Spinal cord (tissue), 10 donors: ENCODE results near the gene EPN3. TPM values are rescaled to one million over a fixed set of nuclear protein-coding genes. Genes with fewer than 3 reads are reported as not detected.

ENCODE experiments used
- DNase-seq, 6 donors: peaks; one replicate each; pipeline versions ENCODE4 v3.0.0 to v3.0.0-alpha.2; 2013 to 2015; ENCODE audit warnings: low spot score in 6 of 6, low read depth in 4 of 6
- H3K27ac ChIP-seq: one replicate; pipeline ENCODE4 v1.5.1; 2013; ENCODE audit warnings: low read depth, low read length, control low read depth
- H3K27me3 ChIP-seq: one replicate; pipeline ENCODE4 v1.6.1; 2013; ENCODE audit warnings: low read length; ENCODE audit not compliant: control insufficient read depth, insufficient read depth
- H3K36me3 ChIP-seq: one replicate; pipeline ENCODE4 v1.6.1; 2013; ENCODE audit warnings: low read length; ENCODE audit not compliant: control insufficient read depth, insufficient read depth
- H3K4me1 ChIP-seq: one replicate; pipeline ENCODE4 v1.6.1; 2013; ENCODE audit warnings: low read length; ENCODE audit not compliant: control insufficient read depth, insufficient read depth
- H3K4me3 ChIP-seq: one replicate; pipeline ENCODE4 v1.5.1; 2013; ENCODE audit warnings: low read depth, low read length, control low read depth
- H3K9me3 ChIP-seq: one replicate; pipeline ENCODE4 v1.6.1; 2013; ENCODE audit warnings: low read length; ENCODE audit not compliant: control insufficient read depth, insufficient read depth
- WGBS: methylation state at CpG from one replicate; pipeline ENCODE4 v1.1.5; 2013; ENCODE audit warnings: missing lambda C conversion rate; ENCODE audit not compliant: insufficient coverage; 5-methylcytosine and 5-hydroxymethylcytosine counted together
- polyA plus RNA-seq, 2 donors: library from polyadenylated mRNA; unstranded; fragments of 120-200 nt; gene quantifications; one replicate each; pipeline ENCODE4 v1.2.1, GENCODE V29; 2013; ENCODE audit not compliant: insufficient read length in 2 of 2
- total RNA-seq, 2 donors: library from RNA; depleted of rRNA in 1 of 2; stranded (reverse); fragments of 120-200 nt in 1 of 2; fragments of >200 nt in 1 of 2; gene quantifications; one replicate each; pipeline versions ENCODE4 v1.2.3 to v1.2.4, GENCODE V29; 2013 to 2014
- donor health status: healthy.

EPN3 gene
- total and polyA plus RNA-seq, 4 donors = 0.39 to 3.7 (median 1.5) TPM

GRCh38 chr17:50581316-50581715 is 48.8 kb downstream of the EPN3 start:
- WGBS = 80% methylated on average over 4 of the region's 12 CpGs
- Histone ChIP-seq H3K4me3 (no peak overlapping the region), H3K36me3 (peaks cover 79% of the 10 kb centered on the region), H3K9me3 (no peaks in the 10 kb centered on the region), H3K27ac (no peak overlapping the region), H3K4me1 (peaks cover 25% of the 10 kb centered on the region), H3K27me3 (no peaks in the 10 kb centered on the region)
- no peak for DNase-seq

GRCh38 chr17:50582741-50583140 is 50.2 kb downstream of the EPN3 start:
- H3K27me3 ChIP-seq = no peaks in the 10 kb centered on the region
- no peak overlapping the region for H3K4me3 ChIP-seq
- no peaks in the 10 kb centered on the region for H3K9me3 ChIP-seq
- WGBS = 100% methylated on average over 1 of the region's 2 CpGs
- H3K27ac ChIP-seq = no peak overlapping the region
- H3K36me3 ChIP-seq = peaks cover 70% of the 10 kb centered on the region
- DNase-seq = no peak
- peaks cover 38% of the 10 kb centered on the region for H3K4me1 ChIP-seq

GRCh38 chr17:50583641-50584040 is 51.1 kb downstream of the EPN3 start:
- Histone ChIP-seq H3K36me3 (peaks cover 67% of the 10 kb centered on the region), H3K9me3 (no peaks in the 10 kb centered on the region), H3K4me1 (peaks cover 45% of the 10 kb centered on the region), H3K27ac (peak overlapping the region; percentile 2), H3K4me3 (no peak overlapping the region), H3K27me3 (no peaks in the 10 kb centered on the region)
- 44% methylated on average over 7 of the region's 7 CpGs for WGBS
- DNase-seq = no peak

- no peaks in the 10 kb centered on the region for H3K9me3 ChIP-seq
- H3K27me3 ChIP-seq = no peaks in the 10 kb centered on the region
- H3K4me1 ChIP-seq = peaks cover 46% of the 10 kb centered on the region
- H3K27ac ChIP-seq = peak overlapping the region; percentile 2
- peaks cover 66% of the 10 kb centered on the region for H3K36me3 ChIP-seq
- DNase-seq = peak in 1 of 6 donors; percentile 49
- no peak overlapping the region for H3K4me3 ChIP-seq
- 60% methylated on average over 4 of the region's 4 CpGs for WGBS
Observed at GRCh38 chr17:50584116-50584515, 51.6 kb downstream of the EPN3 start.

GRCh38 chr17:50584749-50585148 is 52.2 kb downstream of the EPN3 start:
- Histone ChIP-seq H3K27ac (no peak overlapping the region), H3K9me3 (no peaks in the 10 kb centered on the region), H3K27me3 (no peaks in the 10 kb centered on the region), H3K4me3 (no peak overlapping the region), H3K4me1 (peaks cover 52% of the 10 kb centered on the region), H3K36me3 (peaks cover 62% of the 10 kb centered on the region)
- DNase-seq = no peak
- WGBS = 78% methylated on average over 5 of the region's 6 CpGs

GRCh38 chr17:50585346-50585745 is 52.8 kb downstream of the EPN3 start:
- H3K9me3 ChIP-seq = no peaks in the 10 kb centered on the region
- peaks cover 58% of the 10 kb centered on the region for H3K4me1 ChIP-seq
- peaks cover 61% of the 10 kb centered on the region for H3K36me3 ChIP-seq
- no peak overlapping the region for H3K4me3 ChIP-seq
- H3K27ac ChIP-seq = no peak overlapping the region
- H3K27me3 ChIP-seq = no peaks in the 10 kb centered on the region
- DNase-seq = no peak
- 85% methylated on average over 2 of the region's 4 CpGs for WGBS

- WGBS = 63% methylated on average over 6 of the region's 8 CpGs
Observed at GRCh38 chr17:50585891-50586290, 53.4 kb downstream of the EPN3 start.

GRCh38 chr17:50586421-50587247 is 54.1 kb downstream of the EPN3 start:
- Histone ChIP-seq H3K27me3 (no peaks in the 10 kb centered on the region), H3K9me3 (no peaks in the 10 kb centered on the region), H3K4me3 (no peak overlapping the region), H3K27ac (no peak overlapping the region), H3K36me3 (peaks cover 61% of the 10 kb centered on the region), H3K4me1 (peaks cover 67% of the 10 kb centered on the region)
- 73% methylated on average over 8 of the region's 9 CpGs for WGBS
- no peak for DNase-seq

More at GRCh38 chr17:50585891-50586290, 53.4 kb downstream of the EPN3 start:
- no peaks in the 10 kb centered on the region for H3K9me3 ChIP-seq
- H3K27me3 ChIP-seq = no peaks in the 10 kb centered on the region
- no peak overlapping the region for H3K27ac ChIP-seq
- peaks cover 63% of the 10 kb centered on the region for H3K4me1 ChIP-seq
- H3K36me3 ChIP-seq = peaks cover 61% of the 10 kb centered on the region
- H3K4me3 ChIP-seq = no peak overlapping the region
- no peak for DNase-seq

- Histone ChIP-seq H3K9me3 (no peaks in the 10 kb centered on the region), H3K36me3 (peaks cover 64% of the 10 kb centered on the region), H3K27me3 (no peaks in the 10 kb centered on the region), H3K27ac (no peak overlapping the region), H3K4me1 (peaks cover 71% of the 10 kb centered on the region), H3K4me3 (no peak overlapping the region)
- no peak for DNase-seq
- 70% methylated on average over 6 of the region's 9 CpGs for WGBS
Observed at GRCh38 chr17:50587571-50587970, 55.0 kb downstream of the EPN3 start.
